Kidney capillary endothelial cell (primary cell): ENCODE measurements around the gene CRIP1.

Experiments used
- DNase-seq: peaks from one replicate; pipeline ENCODE4 v3.0.0-alpha.2; 2018; ENCODE audit warnings: low spot score

Gene CRIP1

DNA sequence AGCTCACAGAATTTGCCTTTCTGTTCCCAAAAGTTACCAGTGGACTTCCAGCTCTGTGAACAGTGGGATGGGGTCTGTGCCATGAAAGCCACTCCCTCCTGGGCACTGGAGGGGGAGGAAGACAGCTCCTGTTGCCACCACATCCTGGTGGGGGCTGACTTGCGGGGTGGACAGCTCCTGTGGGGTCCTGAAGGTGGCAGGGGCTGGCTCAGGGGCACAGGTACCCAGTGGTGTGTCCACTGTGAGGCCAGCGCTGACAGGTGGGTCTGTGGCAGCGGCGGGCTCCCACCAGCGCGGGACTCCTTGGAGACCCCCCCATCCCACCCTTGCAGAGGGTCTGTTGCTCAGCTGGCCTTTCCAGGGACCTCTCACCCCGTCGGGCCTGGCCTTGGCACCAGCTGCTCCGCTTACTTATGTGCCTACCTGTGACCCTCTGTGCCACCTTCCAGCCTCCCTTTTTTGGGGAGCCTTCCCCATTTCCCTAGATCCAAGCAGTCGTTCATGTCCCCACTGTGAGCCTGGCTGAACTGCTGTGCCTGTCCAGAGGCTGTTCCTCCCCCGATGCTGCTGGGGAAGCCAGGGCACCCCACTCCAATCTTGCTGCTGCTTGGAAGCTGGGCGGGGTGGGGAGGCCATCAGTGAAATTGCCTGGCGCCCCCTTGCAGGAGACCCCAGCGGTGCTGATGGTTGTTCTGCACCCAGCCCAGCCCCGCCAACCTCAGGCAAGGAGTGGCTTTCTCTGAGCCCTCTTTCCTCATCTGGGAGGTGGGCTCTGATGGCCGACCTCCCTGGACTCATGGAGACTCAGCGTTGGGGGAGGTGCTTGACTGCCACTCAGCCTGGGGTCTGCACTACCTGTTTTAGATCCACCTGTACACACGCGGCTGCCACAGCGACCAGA, 6.5 kb downstream of the CRIP1 start:
- DNase-seq, result no peak

DNA sequence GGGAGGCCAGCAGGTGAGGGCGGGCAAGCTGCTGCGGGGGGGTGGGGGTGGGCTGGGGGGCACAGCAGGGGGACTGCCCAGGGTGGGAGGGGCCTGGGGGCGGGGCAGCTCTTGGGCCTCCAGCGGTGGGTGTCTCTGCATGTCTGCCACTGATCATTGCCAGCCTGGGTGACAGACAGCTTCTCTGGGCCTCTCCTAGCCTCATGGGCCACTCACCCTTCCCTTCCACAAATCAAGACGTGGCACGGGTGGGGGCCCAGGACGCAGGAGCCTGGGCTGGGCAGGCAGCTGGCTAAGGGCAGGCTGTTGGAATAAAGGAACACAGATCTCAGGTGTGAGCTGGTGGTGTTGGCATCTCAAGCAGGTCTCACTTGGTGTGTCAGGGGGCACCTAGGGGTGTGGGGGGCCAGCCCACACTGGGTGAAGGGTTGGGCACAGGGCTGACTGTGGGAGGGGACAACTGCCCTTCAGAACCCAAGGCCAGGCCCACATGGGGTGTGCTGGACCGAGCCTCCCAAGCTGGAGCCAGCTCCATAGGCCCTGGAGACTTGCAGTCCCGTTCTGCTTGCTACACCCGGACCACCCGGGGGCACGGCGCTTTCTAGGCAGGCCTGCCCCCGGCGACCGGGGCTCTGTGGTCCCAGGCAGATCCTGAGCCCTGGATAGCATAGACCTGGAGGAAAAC, 7.4 kb downstream of the CRIP1 start:
- DNase-seq, result no peak

DNA sequence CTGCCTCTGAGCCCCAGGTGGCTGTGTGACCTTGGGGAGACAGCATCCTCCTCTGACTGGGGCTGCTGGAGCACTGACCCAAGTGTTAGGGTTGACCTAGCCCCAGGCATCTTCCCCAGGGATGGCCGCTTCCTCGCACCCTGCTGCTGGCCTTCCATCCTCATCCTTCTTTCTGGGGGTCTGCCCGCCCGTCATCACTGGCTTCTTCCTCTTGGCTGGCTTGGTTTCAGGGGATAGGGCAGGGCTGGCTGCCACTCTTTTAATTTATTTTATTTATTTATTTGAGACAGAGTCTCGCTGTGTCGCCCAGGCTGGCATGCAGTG, 7.9 kb downstream of the CRIP1 start:
- DNase-seq, result no peak

DNA sequence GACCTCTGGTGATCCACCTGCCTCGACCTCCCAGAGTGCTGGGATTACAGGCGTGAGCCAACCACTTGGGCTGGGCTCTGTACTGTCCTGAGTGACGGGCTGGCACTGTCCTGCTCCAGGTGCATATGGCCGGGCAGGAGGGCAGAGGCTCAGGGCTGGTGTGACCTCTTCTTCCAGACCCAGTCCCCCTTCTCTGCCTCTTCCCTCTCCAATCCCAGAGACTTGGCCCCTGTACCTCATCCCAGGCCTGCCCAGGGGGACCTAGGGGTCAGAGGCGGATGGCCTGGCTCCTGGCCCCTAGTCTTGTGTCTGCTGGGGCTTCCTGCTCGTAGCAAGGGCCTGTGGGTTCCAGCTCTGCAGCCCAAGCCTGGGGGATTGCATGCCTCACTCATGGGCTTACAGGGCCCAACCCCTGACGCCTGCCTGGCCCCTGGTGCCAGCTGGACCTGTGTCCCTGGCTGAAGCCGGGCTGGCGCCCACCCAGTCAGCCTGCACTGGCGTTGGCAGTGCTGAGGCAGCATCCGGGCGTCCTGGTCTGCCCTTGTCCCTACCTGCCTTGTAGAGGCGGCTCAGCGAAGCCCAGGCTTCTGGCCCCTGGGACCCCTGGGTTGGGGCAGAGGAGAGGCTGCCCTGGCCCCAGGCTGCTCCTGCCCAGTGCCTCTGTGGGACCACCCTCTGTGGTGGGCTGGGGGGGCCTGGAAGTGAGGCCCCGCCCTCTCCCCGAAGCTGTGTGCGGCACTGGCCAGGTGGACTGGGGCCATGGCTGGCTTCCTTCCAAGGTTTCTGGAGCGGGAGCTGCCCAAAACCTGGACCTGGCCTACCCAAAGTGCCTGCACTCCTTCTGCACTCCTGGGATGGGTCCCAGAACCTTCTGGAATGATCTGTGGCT, 8.7 kb downstream of the CRIP1 start:
- no peak for DNase-seq

DNA sequence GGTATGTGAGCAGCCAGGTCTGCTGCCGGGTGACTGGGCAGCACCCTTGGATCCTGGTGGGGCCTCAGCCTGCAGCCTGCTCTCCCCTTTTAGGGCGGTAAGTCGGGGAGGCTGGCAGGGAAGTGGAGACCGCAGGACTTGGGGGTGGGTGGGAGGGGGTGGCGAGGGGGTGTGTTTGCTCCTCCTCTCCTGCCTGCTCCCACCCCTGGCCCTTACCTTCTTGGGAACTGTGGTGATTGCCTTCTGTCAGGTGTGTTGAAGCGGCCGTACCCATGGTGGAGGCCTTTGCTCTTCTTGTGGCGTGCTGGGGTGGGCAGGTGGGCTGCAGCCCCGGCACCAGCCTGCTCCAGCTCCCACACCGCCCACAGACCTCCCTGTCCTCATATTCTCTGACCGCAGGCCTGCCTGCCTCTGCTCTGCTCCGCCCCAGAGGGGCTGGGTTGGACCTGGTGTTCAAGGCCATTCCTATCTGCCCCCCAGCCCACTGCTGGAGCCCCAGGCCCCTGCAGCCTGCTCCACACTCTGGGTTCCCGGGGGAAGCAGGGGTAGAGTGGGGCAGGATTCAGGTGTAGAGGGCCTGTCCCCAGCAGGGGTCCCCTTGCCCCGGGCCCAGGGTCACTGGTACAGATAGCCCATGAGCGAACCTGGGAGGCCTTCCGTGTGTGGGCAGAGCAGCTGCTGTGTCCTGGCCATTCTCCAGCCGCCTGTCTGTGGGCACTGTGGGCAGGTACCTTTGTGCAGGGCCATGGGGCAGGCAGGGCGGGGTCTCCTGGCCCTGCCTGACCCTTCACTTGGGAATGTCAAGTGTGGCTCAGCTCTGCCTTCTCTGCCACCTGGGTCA, 9.5 kb downstream of the CRIP1 start:
- no peak for DNase-seq

DNA sequence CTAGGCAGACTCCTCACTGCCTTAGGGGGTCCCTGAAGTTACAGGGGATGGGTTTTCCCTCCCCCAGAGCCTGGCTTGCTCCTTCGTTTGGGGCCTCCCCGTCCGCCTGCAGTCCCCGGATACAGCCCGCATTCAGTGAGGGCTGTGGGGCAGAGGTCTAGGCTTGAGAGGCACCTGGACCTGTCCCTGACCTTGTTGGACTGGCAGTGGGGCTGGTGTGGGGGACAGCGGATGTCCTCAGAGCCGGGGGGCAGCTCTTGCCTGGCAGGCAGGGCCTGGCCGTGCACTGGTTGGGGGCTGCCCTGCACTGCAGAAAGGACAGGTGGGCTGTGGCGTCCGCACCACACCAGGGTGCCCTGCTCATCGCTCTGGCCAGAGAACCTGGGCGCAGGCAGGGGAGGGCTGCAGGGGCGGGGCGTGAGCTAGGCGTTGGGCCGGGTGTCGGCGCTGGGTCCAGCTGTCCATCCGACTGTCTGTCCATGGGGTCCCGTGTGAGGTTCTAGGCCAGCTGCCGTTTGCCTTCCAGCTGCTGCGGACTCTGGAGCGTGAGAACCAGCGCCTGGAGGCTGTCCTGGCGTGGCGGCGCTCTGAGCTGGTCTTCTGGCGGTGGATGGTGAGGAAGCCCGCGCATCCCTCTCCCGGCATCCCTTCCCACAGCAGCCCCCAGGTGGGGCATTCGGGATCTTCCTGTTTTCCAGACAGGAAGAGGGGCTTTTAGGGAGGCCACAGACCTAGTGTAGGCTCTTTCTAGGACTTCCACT, 10.3 kb downstream of the CRIP1 start:
- DNase-seq, result no peak

DNA sequence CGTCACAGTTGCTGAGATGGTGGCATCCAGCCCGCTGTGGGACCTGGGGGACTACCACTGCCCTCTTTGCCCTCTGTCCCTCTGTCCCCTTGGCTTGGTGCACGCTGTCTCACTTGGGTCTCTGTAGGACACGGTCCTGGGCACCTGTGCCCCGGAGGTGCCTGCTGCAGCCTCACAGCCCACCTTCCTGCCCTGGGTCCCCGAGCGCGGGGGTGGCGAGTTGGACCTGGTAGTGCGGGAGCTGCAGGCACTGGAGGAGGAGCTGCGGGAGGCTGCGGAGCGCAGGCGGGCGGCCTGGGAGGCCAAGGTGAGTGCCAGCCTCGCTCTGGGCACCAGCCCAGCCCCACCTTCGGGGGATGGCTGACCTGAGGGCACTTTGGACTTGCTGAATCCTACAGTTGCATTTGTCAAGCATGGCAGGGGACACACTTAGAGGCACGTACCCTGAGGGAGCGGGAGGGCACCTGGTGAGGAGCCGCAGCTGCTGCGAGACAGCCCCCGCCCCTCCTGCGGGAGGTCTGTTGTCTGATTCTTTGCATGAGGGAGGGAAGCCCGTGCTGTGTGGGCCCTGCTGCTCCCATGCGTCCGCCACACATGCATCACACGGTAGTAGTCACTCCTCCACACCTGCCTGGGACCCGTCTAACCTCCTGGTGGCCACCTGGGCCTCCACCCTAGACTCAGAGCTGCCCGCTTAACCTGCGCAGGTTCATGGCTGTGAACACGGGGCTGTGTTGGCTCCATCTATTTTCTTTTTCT, 11.2 kb downstream of the CRIP1 start:
- no peak for DNase-seq

DNA sequence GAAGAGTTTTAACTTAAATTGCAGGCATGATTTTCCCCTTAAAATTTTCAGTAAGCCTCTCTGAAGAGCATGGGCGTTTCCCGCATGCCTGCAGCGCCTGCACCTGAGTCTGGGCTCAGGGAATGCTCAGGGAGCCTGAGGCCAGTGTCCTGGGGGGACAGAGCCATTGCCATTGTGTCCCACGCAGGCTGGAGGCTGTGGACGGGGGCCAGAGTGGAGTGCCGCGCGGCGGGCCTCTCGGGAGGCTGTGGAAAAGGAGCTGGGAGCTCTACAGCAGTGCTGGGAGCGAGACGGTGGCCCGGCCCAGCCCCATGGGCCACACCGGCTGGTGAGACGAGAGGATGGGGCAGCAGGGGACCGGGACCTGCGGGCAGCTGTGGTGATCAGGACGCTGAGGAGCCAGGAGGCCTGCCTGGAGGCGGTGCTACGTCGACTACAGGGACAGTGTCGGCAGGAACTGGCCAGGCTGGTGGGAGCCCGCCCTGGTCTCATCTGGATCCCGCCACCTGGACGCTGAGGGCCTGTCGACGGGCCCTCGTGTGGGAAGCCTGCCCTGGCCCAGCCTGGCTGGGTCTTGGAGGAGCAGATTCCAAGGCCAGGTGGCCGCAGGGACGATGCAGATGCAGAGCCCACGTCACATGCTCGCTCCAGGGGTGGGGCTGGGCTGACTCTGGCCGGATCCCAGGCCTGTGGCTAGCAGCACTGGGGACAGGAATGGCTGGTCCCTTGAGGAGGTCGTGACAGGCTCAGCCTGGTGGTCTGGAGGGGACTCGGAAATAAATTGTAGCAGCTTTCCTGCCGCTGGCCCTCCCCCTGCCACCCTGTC, 12.0 kb downstream of the CRIP1 start:
- no peak for DNase-seq

DNA sequence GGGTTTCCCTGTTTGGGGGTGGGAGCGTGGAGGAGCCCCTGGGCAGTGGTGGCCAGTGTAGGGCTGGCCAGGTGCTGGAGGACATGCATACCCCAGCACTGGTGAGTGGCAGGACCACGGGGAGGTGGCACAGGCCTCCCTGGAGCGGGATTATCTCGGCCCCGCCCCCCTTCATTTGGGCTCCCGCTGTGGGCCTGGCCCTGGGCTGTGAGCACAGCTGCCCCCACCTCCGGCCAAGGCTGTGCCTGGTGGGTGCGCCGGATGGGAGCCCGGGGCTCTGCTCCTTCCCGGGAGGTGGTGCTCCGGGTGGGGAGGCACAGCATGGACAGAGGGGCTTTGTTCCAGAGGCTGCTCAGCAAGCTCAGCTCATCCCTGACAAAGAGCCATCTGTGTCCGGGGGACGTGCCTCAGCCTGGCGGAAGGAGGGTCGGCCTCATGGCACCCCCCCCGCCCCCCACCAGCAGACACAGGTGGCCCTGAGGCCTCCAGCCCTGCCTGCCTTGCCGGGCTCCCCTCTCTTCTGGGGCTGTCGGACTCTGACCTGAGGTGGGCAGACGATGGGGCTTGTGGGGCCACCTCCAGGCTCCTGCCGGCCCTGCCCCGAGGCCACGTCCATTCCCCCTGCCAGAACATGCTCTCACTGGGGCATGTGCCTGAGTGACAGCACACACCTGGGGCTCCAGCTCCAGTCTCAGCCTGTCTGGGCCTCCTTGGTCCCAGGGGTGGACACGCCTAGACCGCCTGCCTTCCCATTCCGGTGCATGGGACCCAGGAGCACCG, 12.8 kb downstream of the CRIP1 start:
- DNase-seq, result no peak

DNA sequence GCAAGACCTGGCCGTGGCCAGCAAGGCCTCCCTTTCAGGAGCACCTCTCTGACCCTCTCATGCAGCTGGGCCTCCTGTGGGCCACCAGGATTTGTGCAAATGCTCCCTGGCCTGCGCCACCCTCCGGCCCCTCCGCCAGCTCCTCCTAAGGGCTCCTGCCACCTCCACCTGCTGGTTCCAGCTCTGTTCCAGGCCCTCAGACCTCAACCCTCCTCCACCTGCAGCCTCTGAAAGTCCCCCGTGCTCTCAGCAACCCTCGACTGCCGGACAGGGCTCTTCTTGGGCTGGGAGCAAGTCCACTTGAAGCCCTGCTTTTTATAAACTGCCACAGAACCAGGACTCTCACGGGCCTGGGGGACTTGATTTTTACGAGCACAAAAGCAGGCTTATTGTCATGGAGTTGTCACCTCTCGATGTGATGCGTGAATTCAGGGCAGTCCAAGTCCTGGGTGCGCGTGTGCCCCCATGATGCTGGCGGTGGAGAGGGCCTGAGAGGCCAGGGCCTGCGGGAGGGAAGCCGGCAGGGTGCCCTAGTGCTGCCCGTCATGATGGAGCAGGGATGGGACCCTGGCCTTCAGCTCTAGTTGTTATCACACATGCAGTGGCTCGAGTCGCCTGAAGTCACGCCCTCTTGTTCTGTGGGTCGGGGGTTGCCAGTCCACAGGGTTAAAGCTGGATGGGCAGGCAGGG, 13.5 kb downstream of the CRIP1 start:
- no peak for DNase-seq

DNA sequence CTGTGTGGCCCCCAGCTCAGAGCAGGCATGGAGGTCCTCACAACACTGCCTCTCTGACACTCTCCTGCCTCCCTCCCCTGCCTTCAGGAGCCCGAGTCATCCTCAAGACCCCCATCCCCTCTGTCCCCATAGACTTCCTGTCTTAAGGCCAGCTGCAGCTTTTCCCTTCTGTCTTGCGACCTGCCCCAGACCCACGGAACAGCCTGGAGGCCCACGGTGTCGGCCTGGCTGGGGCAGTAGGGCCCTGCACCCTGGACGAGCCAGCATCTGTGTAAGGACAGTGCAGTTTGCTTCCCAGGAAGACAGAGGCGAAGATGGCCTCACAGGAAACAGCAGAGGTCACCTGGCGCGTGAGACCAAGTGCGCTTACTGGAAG, 14.0 kb downstream of the CRIP1 start:
- no peak for DNase-seq

DNA sequence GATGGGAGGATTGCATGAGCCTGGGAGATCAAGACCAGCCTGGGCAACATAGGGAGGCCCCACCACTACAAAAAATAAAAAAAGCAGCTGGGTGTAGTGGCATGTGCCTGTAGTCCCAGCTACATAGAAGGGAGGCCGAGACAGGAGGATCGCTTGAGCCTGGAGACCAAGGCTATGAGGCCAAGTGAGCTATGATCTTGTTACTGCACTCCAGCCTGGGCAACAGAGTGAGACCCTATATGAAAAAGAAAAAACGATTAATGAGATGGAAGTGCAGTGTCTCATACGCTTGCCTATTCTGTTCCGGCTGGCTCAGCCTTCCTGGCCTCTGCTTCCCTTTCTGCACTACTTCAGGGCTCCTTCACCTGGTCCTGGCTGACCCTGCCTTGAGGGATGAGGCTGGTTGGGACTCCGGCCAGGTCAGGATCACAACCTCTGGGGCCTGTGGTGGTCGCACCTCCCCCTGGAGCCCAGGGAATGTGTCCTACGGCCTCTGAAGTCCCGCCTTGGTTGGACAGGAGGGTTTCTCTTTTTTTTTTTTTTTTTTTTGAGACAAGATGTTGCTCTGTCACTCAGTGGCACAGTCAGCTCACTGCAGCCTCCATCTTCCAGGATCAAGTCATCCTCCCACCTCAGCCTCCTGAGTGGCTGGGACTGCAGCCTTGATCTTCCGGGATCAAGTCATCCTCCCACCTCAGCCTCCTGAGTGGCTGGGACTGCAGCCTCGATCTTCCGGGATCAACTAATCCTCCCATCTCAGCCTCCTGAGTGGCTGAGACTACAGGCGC, 15.0 kb downstream of the CRIP1 start:
- no peak for DNase-seq

DNA sequence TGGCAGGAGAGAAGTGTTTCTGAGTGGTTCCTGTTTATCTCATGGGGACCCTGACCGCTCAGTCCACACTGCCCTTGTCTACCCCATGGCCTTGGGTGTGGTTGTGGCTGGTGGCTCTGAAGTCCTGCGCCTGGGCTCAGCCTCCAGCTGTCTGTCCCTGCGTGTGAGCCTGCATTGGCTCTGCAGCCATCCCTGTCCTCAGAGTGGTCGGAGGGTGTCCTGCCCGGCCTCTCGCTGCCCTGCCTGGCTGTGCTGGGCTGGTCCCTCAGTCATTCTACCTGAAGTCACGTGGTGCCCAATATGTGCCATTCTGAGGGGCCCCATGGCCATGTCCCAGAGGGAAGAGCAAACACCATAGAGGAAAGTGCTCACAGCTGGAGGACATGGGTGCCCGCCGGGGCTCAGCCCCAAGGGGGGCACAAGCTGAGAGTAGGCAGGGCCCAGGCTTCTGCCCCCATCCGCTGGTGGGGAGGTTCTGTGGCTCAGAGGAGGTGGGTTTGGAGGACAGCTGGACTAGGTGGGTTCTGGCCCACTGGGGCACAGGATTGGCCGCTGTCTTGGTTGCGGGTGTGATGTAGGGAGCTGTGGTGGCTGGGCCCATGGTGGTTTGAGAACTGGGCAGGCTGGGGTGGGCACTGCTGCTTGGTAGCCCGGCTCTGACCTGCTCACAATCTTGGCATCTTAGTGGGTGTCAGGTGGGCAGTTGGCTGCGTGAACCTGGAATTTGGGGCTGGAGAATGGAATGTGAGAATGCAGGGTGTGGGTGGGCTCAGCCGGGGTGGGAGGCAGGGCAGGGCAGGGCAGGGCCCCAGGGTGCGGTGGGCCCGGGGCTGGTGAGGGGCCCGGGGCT, 16.0 kb downstream of the CRIP1 start:
- no peak for DNase-seq

DNA sequence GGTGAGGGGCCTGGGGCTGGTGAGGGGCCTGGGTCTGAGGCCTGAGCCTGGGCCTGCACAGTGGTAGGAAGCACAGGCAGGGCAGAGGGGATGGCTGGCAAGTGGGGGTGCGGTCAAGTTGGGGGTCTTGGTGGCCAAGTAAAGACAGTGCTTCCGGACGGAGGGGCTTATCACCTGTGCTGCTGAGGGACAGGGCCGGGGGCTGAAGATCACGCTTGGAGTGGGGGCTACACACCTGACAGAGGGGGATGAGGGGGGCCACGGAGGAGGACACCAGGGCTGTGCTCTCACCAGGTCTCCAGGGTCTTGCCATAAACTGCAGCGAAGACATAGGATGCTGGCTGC, 16.6 kb downstream of the CRIP1 start:
- no peak for DNase-seq

DNA sequence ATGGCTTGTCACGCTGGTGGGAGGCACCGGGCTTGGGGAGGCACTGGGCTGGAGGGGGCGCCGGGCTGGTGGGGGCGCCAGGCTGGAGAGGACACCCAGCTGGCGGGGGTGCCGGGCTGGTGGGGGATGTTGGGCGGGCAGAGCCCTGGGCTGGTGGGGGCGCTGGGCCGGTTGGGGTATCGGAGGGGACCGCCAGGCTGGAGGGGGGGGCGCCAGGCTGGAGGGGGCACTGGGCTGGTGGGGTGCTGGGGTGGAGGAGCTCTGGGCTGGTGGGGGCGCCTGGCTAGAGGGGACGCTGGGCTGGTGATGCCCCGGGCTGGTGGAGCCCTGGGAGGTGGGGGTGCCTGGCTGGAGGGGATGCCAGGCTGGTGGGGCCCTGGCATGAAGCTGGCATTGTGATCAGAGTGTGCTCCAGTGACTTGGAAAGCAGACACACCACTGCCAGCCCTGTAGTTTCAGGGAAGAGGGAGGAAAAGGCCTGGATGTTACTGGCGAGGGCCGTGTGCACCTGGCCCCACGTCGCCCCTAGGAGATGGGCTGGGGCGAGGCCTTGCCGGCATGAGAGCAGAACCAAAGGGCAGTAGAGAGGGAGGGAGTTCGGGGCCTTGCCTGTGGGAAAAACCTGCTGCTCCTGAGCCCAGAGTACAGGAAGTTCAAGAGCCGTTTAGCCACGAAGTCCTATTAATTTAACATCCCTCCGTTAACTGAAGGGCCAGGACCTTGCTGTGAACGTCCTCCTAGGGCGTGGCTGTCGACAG, 17.4 kb downstream of the CRIP1 start:
- no peak for DNase-seq

DNA sequence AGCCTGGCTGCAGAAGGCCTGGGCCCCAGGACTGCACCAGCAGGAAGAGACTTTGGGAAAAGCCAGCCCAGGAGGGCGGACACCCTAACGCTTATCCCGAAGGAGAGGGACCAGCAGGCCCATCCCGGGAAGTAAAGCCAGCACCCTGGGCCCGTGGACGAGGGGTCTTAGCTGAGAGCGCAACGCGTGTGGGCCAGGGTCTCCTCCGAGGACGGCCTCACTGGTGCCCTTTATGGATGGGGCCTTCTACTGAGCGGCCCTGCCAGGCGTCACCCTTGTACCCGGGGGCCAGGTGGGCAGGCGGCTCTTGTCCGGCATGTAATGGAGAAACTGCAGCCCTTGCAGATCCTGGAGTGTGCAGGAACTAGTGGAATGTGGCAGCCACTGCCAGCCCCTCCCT, 18.4 kb downstream of the CRIP1 start:
- DNase-seq, result no peak
